ENCODE results near the gene SLC18A3.
A peak's percentile ranks its signal among the peaks of the same experiment; 100 is the strongest.

The SLC18A3 gene

GRCh38 chr10:49596836-49597235 lies 13.3 kb upstream of the SLC18A3 start:
- DNase-seq = no peak

GRCh38 chr10:49597426-49598163 lies 12.5 kb upstream of the SLC18A3 start:
- DNase-seq = no peak

DNA sequence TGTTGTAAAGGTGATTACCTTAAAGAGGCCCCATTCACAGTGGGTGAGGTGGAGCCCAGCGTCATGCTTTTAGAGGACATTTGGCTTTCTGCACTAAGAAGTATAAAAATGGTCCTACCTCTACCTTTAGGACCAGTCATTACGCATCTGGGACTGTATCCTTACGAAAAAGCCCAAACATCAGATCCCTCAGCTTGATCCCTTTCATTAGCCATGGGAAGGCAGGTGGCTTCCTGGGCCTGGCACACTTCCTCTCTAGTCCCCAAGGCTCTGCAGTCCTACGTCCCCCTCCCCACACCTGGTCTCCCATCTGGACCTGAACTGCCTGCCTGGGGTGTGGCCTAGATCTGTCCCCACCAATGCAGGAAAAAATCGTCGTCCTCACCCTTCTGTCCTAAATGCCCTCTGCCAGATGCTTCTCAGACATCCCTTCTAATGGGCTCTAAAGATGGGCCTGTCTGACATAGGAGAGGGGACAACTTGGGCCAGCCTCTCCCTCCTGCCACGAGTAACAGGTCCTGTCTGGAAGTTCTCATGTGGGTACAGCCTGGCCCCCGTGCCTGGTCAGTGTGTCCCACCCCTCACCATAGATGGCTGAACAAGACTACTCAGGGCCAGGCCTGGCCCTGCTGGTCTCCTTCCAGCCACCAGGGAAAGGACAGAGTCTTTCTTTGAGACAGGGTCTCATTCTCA lies 11.8 kb upstream of the SLC18A3 start:
- no peak for DNase-seq

DNA sequence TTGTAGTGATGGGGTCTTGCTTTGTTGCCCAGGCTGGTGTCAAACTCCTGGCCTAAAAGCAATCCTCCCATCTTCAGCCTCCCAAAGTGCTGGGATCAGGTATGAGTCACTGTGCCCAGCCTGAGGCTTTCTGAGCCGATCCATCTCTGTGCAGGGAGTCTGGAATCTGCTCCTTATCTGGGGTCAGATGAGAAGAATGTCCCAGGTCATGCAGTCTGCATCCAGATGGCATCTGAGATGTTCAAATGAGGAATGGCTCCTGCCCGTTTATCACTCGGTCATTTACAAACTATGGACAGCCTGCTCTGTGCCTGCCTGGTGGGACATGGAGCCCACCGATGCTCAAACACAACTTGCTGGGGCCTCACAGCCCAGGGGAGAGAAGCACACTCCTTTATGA lies 11.1 kb upstream of the SLC18A3 start:
- DNase-seq = no peak

DNA sequence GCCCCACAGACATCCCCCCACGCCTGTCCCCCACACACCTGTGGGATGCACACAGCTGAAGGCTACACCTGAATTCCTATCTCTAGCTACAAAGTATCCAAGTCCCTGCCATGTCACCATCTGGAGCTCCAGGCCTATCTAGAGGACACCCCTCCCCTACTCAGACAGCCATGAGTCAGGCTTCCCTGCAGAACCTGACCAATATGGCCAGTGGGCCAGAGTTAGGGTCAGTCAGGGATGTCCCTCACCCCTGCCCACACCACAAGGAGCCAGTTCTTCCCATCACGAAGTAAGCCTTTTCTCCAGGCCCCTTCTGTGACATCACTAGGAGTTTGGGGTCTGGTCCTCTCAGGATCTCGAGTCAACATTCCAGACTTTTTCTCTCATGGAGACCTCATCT lies 10.6 kb upstream of the SLC18A3 start:
- no peak for DNase-seq

DNA sequence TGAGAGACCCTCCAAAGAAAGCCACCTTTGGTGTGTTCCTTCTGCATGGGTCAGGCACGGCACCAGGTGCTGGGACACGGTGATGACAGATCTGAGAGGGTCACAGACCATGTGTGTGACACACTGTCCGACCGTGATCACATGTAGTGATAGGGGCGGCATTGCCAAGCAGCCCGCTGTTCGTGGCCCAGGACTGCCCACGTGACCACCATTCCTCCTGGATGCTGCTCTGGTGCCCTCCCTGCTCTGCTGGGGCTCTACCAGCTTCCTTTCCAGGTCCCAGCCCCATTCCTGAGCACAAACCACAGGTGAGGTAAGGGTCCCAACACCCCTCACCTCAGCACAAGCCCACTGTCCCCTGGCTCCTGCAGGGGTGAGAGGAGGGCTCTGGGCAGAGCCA lies 10.1 kb upstream of the SLC18A3 start:
- no peak for DNase-seq

DNA sequence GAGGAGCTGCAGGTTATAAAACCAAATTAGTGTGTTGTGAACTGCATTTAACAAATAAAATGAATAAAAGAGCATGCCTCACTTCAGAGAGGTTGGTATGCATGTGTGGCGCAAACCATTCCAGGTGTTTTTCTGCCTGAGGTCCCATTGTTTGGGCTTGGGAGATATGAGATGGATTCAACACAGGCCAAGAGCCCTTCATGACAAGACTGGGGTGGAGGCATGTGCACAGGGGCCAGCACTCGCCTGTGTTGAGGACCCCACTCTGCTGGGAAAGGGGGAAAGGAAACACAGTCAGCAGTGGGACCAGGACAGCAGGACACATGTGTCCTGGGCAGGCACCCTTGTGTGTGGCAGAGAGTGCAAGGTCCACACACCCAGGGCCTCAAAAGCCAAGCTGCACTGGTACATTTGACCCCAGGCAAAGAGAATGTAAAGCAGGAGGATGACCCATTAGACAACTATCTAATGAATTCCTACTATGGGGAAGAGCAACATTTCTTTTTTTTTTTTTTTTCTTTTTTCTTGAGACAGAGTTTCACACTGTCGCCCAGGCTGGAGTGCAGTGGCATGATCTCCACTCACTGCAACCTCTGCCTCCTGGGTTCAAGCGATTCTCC lies 9.2 kb upstream of the SLC18A3 start:
- no peak for DNase-seq

- DNase-seq = no peak
These were observed 8.3 kb upstream of the SLC18A3 start for GRCh38 chr10:49601857-49602256.

GRCh38 chr10:49602380-49603023 lies 7.6 kb upstream of the SLC18A3 start:
- no peak for DNase-seq

GRCh38 chr10:49605216-49605938 lies 4.7 kb upstream of the SLC18A3 start:
- DNase-seq = no peak

- DNase-seq = no peak
These were observed 4.1 kb upstream of the SLC18A3 start for GRCh38 chr10:49605939-49606509.

DNA sequence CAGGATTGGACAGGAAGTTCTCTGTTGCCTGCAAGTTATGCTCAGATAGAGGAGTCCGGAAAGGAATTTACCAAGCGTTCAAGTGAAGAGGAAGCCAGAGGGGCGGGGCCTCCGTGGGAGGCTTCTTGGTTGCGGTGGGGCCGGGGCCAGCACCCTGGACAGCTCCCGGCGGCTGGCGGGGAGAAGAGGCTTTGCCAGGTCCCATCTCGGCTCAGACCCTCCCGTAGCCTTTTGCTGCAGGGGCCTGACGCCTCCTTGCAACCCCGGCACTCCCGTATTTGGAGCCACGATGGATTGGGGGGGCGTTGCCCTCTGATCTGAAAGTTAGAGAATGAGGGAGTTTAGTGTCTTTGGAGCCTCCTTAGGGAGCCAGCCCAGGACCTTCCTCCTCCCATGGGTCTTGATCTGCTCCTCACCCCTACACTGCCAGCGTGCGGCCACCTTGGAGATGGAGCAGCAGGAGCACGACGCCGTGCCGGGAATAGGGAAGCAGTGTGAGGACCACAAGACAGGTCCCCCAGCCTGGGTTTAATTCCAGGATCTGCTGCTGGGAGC lies 3.1 kb upstream of the SLC18A3 start:
- no peak for DNase-seq

DNA sequence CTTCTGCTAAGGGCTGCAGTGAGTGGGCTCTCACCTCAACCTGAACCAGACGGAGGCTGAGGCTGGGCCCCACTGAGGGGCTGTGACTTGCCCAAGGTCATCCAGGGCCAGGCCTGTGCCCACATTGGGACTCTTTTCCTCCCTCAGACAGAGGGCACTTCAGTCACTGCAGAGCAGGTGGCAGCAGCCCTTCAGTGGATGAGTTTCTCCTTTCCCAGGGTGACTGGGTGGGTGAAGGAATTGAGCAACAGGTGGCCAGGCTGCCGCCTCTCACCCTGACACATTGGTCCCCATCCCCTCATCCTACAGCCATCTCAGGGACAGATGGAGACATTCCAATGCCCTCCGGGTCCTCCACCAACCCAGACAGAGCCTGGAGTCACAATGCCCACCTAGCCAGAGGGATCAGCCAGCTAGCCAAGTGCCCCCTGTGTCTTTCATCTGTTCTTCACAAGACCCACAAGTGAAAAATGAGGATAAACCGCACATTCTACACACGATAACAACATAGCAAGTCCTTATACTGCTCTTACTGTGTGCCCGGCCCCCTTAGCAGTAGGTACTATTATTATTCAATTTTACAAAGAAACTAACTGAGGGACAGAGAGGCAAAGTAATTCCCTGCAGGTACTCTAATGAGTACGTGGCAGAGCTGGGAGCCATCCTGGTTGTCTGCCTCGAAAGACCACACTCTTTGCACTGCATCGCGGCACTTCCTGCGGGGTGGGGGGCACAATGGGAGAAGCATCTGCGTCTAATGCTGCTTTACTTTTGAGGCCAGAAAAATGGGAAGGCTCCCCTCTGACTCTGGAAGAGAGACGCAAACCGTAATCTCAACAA lies 1.7 kb upstream of the SLC18A3 start:
- no peak for DNase-seq

DNA sequence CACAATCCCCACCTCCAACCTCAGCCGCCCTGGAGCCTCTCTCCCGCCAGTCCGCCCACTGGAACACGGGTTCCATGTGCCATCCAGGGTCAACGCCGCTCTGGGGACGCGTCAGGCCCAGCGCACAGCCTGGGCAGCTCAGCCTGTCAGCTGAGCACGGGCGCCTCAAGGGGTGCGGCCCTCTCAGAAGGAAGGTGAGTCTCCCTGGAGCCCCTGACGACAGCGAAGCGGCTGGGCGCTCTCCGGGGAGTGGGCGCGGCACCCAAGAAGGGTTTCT lies 1.2 kb upstream of the SLC18A3 start:
- DNase-seq = no peak

- DNase-seq = no peak
These were observed 612 bp upstream of the SLC18A3 start for GRCh38 chr10:49609283-49610113.

- no peak for DNase-seq
These were observed 502 bp downstream of the SLC18A3 start for GRCh38 chr10:49610458-49611165.

- DNase-seq = no peak
These were observed 1.2 kb downstream of the SLC18A3 start for GRCh38 chr10:49611166-49611815.

GRCh38 chr10:49611816-49612512 lies 1.9 kb downstream of the SLC18A3 start:
- peak; percentile 15 for DNase-seq
